Endothelial cell of umbilical vein (primary cell): ENCODE data around the gene MATK. TPM values are rescaled to one million over a fixed set of nuclear protein-coding genes. Genes with fewer than 3 reads are reported as not detected.

Experiments used
- BruUV-seq: library from RNA; stranded (reverse); fragments of 400-500 nt; replicated peaks from 2 replicates; lab custom pipeline; 2021; lab: Mats Ljungman, UMichigan
- CTCF ChIA-PET: fragments of 300-600, 350-600 bp; sonication (Branson Sonifier 250); formaldehyde crosslinking; loops from one replicate; lab custom pipeline; 2021; ENCODE audit warnings: antibody characterized with exemption, inconsistent platforms; lab: Charles Lee
- POLR2A ChIA-PET: fragments of 300-600, 350-600 bp; sonication (Branson Sonifier 250); formaldehyde crosslinking; loops from one replicate; lab custom pipeline; 2021; ENCODE audit warnings: antibody characterized with exemption, inconsistent platforms; lab: Charles Lee
- DNase-seq: peaks from one replicate; pipeline ENCODE4 v3.0.0-alpha.2; 2011; ENCODE audit warnings: low read depth, low spot score
- FAIRE-seq: peaks from 2 replicates; lab custom pipeline; 2011; peaks lifted over from hg19 to GRCh38; lab: Jason Lieb, UNC
- H2AFZ ChIP-seq: 2 replicates; pipeline ENCODE4 v1.6.0; 2012; ENCODE audit warnings: low read depth, low read length, control low read depth, inconsistent platforms
- H3K27ac ChIP-seq: 2 replicates; pipeline ENCODE4 v1.5.1; 2011; ENCODE audit warnings: low read depth, mild to moderate bottlenecking, control low read depth, low read length, moderate library complexity; ENCODE audit not compliant: insufficient read depth
- H3K27me3 ChIP-seq, 2 experiments: 2 replicates each; pipeline versions ENCODE4 v1.6.0 to v1.6.1; 2011; ENCODE audit warnings: low read length in 2 of 2, mixed read lengths in 1 of 2; ENCODE audit not compliant: control insufficient read depth in 2 of 2, insufficient read depth in 2 of 2
- H3K36me3 ChIP-seq, 2 experiments: 2 replicates in 1 of 2; 3 replicates in 1 of 2; pipeline ENCODE4 v1.5.1; 2011; ENCODE audit warnings: low read length in 2 of 2, mild to moderate bottlenecking in 1 of 2, moderate library complexity in 1 of 2; ENCODE audit not compliant: control insufficient read depth in 2 of 2, insufficient read depth in 2 of 2; ENCODE audit errors: extremely low read depth in 1 of 2
- H3K4me1 ChIP-seq: 3 replicates; pipeline ENCODE4 v1.5.1; 2011; ENCODE audit warnings: mild to moderate bottlenecking, low read length; ENCODE audit not compliant: control insufficient read depth, insufficient read depth; ENCODE audit errors: extremely low read depth
- H3K4me2 ChIP-seq: 2 replicates; pipeline ENCODE4 v1.6.1; 2011; ENCODE audit warnings: low read length, control low read depth, mixed read lengths; ENCODE audit not compliant: insufficient read depth
- H3K4me3 ChIP-seq, 3 experiments: fragments of 200-600 bp in 1 of 3; sonication (generic), shearing (Covaris generic) in 1 of 3; replicated peaks in 1 of 3; 2 replicates each; pipeline ENCODE4 v1.5.1; 2011 to 2016; ENCODE audit warnings: control low read depth in 3 of 3, low read length in 3 of 3, mild to moderate bottlenecking in 2 of 3, inconsistent platforms in 1 of 3, low read depth in 1 of 3, moderate library complexity in 1 of 3; ENCODE audit not compliant: insufficient read depth in 1 of 3
- H3K79me2 ChIP-seq: 2 replicates; pipeline ENCODE4 v1.6.0; 2012; ENCODE audit warnings: low read length, inconsistent platforms; ENCODE audit not compliant: control insufficient read depth, insufficient read depth
- H3K9ac ChIP-seq: replicated peaks from 2 replicates; pipeline ENCODE3; 2011; ENCODE audit warnings: low read length, control low read depth; ENCODE audit not compliant: insufficient read depth; ENCODE audit errors: extremely low read depth
- H3K9me1 ChIP-seq: replicated peaks from 3 replicates; pipeline ENCODE4 v1.6.0; 2011; ENCODE audit warnings: mild to moderate bottlenecking, low read length; ENCODE audit not compliant: control insufficient read depth, insufficient read depth; ENCODE audit errors: extremely low read depth
- H3K9me3 ChIP-seq: replicated peaks from 2 replicates; pipeline ENCODE4 v1.5.1; 2012; ENCODE audit warnings: low read length, inconsistent platforms; ENCODE audit not compliant: control insufficient read depth, insufficient read depth
- H4K20me1 ChIP-seq: replicated peaks from 2 replicates; pipeline ENCODE3; 2011; ENCODE audit warnings: mild to moderate bottlenecking, low read length; ENCODE audit not compliant: control insufficient read depth, insufficient read depth; ENCODE audit errors: extremely low read depth
- CTCF ChIP-seq, 2 donors: IDR thresholded peaks; 1 replicate in 1 of 2; 2 replicates in 1 of 2; pipeline ENCODE4 v1.5.1; 2011; ENCODE audit warnings: low read length in 2 of 2, mild to moderate bottlenecking in 2 of 2, moderate library complexity in 2 of 2, control low read depth in 1 of 2, inconsistent platforms in 1 of 2, low read depth in 1 of 2; ENCODE audit not compliant: insufficient read depth in 1 of 2; ENCODE audit errors: extremely low read depth in 1 of 2
- EZH2 ChIP-seq: IDR thresholded peaks from 2 replicates; pipeline ENCODE4 v1.6.1; 2012; ENCODE audit warnings: borderline replicate concordance, low read depth, mild to moderate bottlenecking, moderate library complexity, low read length, inconsistent platforms; ENCODE audit not compliant: severe bottlenecking
- FOS ChIP-seq: IDR thresholded peaks from 2 replicates; pipeline ENCODE4 v1.6.1; 2011; ENCODE audit warnings: mild to moderate bottlenecking, low read length, moderate library complexity, borderline replicate concordance; ENCODE audit not compliant: insufficient read depth
- GATA2 ChIP-seq: IDR thresholded peaks from 2 replicates; pipeline ENCODE4 v1.7.0; 2011; ENCODE audit warnings: low read depth, mild to moderate bottlenecking, moderate library complexity, mixed read lengths, low read length; ENCODE audit not compliant: insufficient read length, insufficient read depth
- JUN ChIP-seq: IDR thresholded peaks from 2 replicates; pipeline ENCODE4 v1.6.1; 2011; ENCODE audit warnings: borderline replicate concordance, low read depth; ENCODE audit not compliant: insufficient read length, insufficient read depth
- MAX ChIP-seq: IDR thresholded peaks from 2 replicates; pipeline ENCODE4 v1.6.1; 2011; ENCODE audit not compliant: insufficient read depth, insufficient read length
- MYC ChIP-seq: IDR thresholded peaks from one replicate; pipeline ENCODE4 v1.6.1; 2011; ENCODE audit warnings: mild to moderate bottlenecking, low read depth, low read length
- POLR2A ChIP-seq: IDR thresholded peaks from 2 replicates; pipeline ENCODE4 v1.6.1; 2012; ENCODE audit warnings: low read depth, mild to moderate bottlenecking, control low read depth, low read length
- POLR2AphosphoS5 ChIP-seq: IDR thresholded peaks from 2 replicates; pipeline ENCODE4 v1.6.1; 2012; ENCODE audit warnings: low read depth, mild to moderate bottlenecking, control low read depth, low read length, moderate library complexity; ENCODE audit not compliant: insufficient read depth
- dilution Hi-C: fragments of 300-500 bp; cut with MboI; formaldehyde crosslinking; loops from one replicate; pipeline ENCODE4 v1.15.0; 2019; ENCODE audit warnings: low sequenced_read_pairs; ENCODE audit not compliant: extremely low pct_ligation_motif_present
- intact Hi-C: fragments of 100-400 bp; cut with micrococcal nuclease; formaldehyde crosslinking; loops from one replicate; pipeline ENCODE4 v1.10.0; 2022
- polyA plus RNA-seq, 4 experiments: library from polyadenylated mRNA; depleted of rRNA in 3 of 4; stranded (reverse) in 3 of 4; unstranded in 1 of 4; fragments of >200 nt; gene quantifications; 2 replicates each; pipeline versions ENCODE4 v1.2.1 to v1.2.3, GENCODE V29; 2011 to 2012; ENCODE audit warnings: missing spikeins in 1 of 4
- total RNA-seq: library from RNA; stranded (reverse); gene quantifications from 2 replicates; pipeline ENCODE4 v1.2.3, GENCODE V29; 2021

MATK gene
- total and polyA plus RNA-seq, 2 donors (not counting 3 experiments of a cell fraction or from before 2014, with no cell fraction given), result not detected

DNA sequence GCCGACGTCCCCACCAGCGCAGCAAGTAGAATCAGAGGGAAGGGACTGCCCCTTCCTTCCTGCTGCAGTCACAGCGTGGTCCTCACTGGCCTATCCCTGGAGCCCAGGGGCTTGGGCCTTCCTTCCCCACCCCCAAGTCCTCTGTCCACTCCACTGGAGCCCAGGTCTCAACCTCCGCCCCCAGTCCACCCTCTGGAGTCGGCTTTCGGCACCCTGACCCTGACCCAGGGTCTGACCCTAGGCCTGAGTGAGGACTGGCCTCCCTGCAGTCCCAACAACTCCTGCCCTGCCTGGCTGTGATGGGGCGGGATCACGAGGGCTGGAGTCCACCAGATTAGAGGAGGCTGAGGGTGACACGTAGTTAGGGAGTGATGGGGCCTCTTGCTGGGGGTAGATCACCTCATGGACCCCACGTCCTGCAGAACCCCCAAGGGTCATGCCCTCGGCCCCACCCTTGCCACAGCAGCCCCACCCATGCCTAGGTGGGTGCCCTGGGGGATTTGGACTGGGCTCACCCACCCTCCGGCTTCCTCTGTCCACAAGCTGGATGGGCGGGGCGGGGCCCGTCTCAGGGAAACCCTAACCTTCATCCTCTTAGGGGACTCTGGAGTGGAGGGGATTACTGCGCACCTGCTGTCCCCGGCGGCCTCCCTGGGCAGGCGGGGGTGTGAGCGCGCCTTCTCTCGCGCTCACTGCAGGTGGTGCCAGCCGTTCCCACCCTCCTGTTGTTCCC lies 18.0 kb downstream of the MATK start:
- ChIA-PET POLR2A (no interaction called here), CTCF (interaction anchor here (1.0 kb wide), 1 partner anchor 53 kb away, joined by 3 read pairs; no protein-coding TSS in a partner anchor)
- H3K4me2 ChIP-seq, result no peak overlapping the region
- H4K20me1 ChIP-seq, result no peaks in the 10 kb centered on the region
- BruUV-seq, result no TSS peak
- no peak for FAIRE-seq
- H3K27ac ChIP-seq, result no peak overlapping the region
- peaks cover 2 to 10% of the 10 kb centered on the region in 2 experiments for H3K36me3 ChIP-seq
- TF ChIP-seq FOS (no peak), MYC (no peak), POLR2A (no peak), GATA2 (no peak), POLR2AphosphoS5 (no peak), JUN (no peak), CTCF (IDR thresholded peaks at IDR 0.05; ENCODE audit: extremely low read depth in 1 of 2, insufficient read depth in 1 of 2, low read depth in 1 of 2, low read length in 2 of 2) (no peak), MAX (no peak), EZH2 (no peak)
- peaks cover 3% of the 10 kb centered on the region for H3K79me2 ChIP-seq
- H3K27me3 ChIP-seq, result no peaks in the 10 kb centered on the region
- no peaks in the 10 kb centered on the region for H3K9me3 ChIP-seq
- H3K4me1 ChIP-seq, result peaks cover 11% of the 10 kb centered on the region
- H3K4me3 ChIP-seq, result no peak overlapping the region
- no peaks in the 10 kb centered on the region for H3K9me1 ChIP-seq
- H2AFZ ChIP-seq, result no peak overlapping the region
- DNase-seq, result no peak
- dilution Hi-C loops (no loop called here), intact Hi-C loops (no loop called here)
- H3K9ac ChIP-seq, result no peak overlapping the region
